ENCODE data around the gene MRAP. TPM values are rescaled to one million over a fixed set of nuclear protein-coding genes. Genes with fewer than 3 reads are reported as not detected.

MRAP gene
- total RNA-seq: 1 to 10 TPM in 1 of 4 donors, under 1 TPM in 1, not detected in 2; 0.98 to 1.8 TPM

- Histone ChIP-seq H3K4me3 (no peak within 1 kb of the TSS), H3K36me3 (peaks cover 5% of the 10 kb centered on the region), H3K9me3 (no peaks in the 10 kb centered on the region), H3K27ac (no peak within 1 kb of the TSS), H3K27me3 (no peaks in the 10 kb centered on the region), H3K4me1 (no peaks in the 10 kb centered on the region)
- 86% methylated on average over 14 of the region's 14 CpGs for WGBS
- peak; percentile 42 to 48 for DNase-seq (ENCODE audit: low spot score in 2 of 2)
- TF ChIP-seq POLR2A (IDR thresholded peaks at IDR 0.05): no peak
- TF ChIP-seq EP300 (IDR thresholded peaks at IDR 0.05): no peak
- TF ChIP-seq CTCF (IDR thresholded peaks at IDR 0.05): no peak
- no peak for TF ChIP-seq POLR2AphosphoS5 (IDR thresholded peaks at IDR 0.05)
Measured at GRCh38 chr21:32298658-32299081, at the start of gene MRAP. Gene MRAP (plus strand): TSS chr21:32298855. CDS start chr21:32298972, 117 bp downstream.

- Histone ChIP-seq H3K36me3 (no peaks in the 10 kb centered on the region), H3K9me3 (no peaks in the 10 kb centered on the region), H3K4me1 (no peaks in the 10 kb centered on the region), H3K27me3 (peaks cover 3% of the 10 kb centered on the region), H3K27ac (no peak overlapping the region), H3K4me3 (no peak overlapping the region)
- DNase-seq (ENCODE audit: low spot score in 2 of 2): no peak
- 77% methylated on average over 15 of the region's 15 CpGs for WGBS
- TF ChIP-seq POLR2AphosphoS5 (IDR thresholded peaks at IDR 0.05): no peak
- TF ChIP-seq POLR2A (IDR thresholded peaks at IDR 0.05): no peak
Measured at GRCh38 chr21:32249511-32250280, 49.0 kb upstream of the MRAP start.

GRCh38 chr21:32252136-32252535 lies 46.5 kb upstream of the MRAP start:
- no peak overlapping the region for H3K4me3 ChIP-seq
- H3K27me3 ChIP-seq: peaks cover 3% of the 10 kb centered on the region
- DNase-seq (ENCODE audit: low spot score in 2 of 2): no peak
- peaks cover 7% of the 10 kb centered on the region for H3K4me1 ChIP-seq
- no peak for TF ChIP-seq CTCF (IDR thresholded peaks at IDR 0.05)
- TF ChIP-seq POLR2AphosphoS5 (IDR thresholded peaks at IDR 0.05): no peak
- TF ChIP-seq EP300 (IDR thresholded peaks at IDR 0.05): no peak
- no peak for TF ChIP-seq POLR2A (IDR thresholded peaks at IDR 0.05)
- H3K9me3 ChIP-seq: no peaks in the 10 kb centered on the region
- H3K27ac ChIP-seq: no peak overlapping the region
- no peaks in the 10 kb centered on the region for H3K36me3 ChIP-seq

- DNase-seq (ENCODE audit: low spot score in 2 of 2): no peak
- no peaks in the 10 kb centered on the region for H3K36me3 ChIP-seq
- WGBS: 79% methylated on average over 5 of the region's 7 CpGs
- H3K9me3 ChIP-seq: no peaks in the 10 kb centered on the region
- no peak overlapping the region for H3K27ac ChIP-seq
- H3K4me3 ChIP-seq: no peak overlapping the region
- H3K4me1 ChIP-seq: peaks cover 18% of the 10 kb centered on the region
- TF ChIP-seq POLR2A (IDR thresholded peaks at IDR 0.05) (no peak), EP300 (IDR thresholded peaks at IDR 0.05) (no peak)
- peaks cover 3% of the 10 kb centered on the region for H3K27me3 ChIP-seq
Measured at GRCh38 chr21:32253215-32253641, 45.4 kb upstream of the MRAP start.

- no peak for TF ChIP-seq EP300 (IDR thresholded peaks at IDR 0.05)
- no peak for TF ChIP-seq POLR2A (IDR thresholded peaks at IDR 0.05)
- no peak for TF ChIP-seq CTCF (IDR thresholded peaks at IDR 0.05)
- TF ChIP-seq POLR2AphosphoS5 (IDR thresholded peaks at IDR 0.05): no peak
- Histone ChIP-seq H3K36me3 (no peaks in the 10 kb centered on the region), H3K27me3 (no peaks in the 10 kb centered on the region), H3K27ac (no peak overlapping the region), H3K4me3 (no peak overlapping the region), H3K4me1 (peaks cover 21% of the 10 kb centered on the region), H3K9me3 (no peaks in the 10 kb centered on the region)
- no peak for DNase-seq (ENCODE audit: low spot score in 2 of 2)
- WGBS: 59% methylated on average over 12 of the region's 12 CpGs
Measured at GRCh38 chr21:32256251-32256650, 42.4 kb upstream of the MRAP start.

- Histone ChIP-seq H3K4me3 (no peak overlapping the region), H3K9me3 (no peaks in the 10 kb centered on the region), H3K36me3 (no peaks in the 10 kb centered on the region), H3K27me3 (no peaks in the 10 kb centered on the region), H3K4me1 (peaks cover 21% of the 10 kb centered on the region), H3K27ac (no peak overlapping the region)
- DNase-seq (ENCODE audit: low spot score in 2 of 2): peak; percentile 84 to 90
- 23% methylated on average over 9 of the region's 9 CpGs for WGBS
- no peak for TF ChIP-seq POLR2AphosphoS5 (IDR thresholded peaks at IDR 0.05)
- TF ChIP-seq EP300 (IDR thresholded peaks at IDR 0.05): no peak
- no peak for TF ChIP-seq POLR2A (IDR thresholded peaks at IDR 0.05)
- TF ChIP-seq CTCF (IDR thresholded peaks at IDR 0.05): no peak
Measured at GRCh38 chr21:32256873-32257620, 41.6 kb upstream of the MRAP start.
